Nephron progenitor cell (in vitro differentiated cells): ENCODE results near the gene GRB2.
A peak's percentile ranks its signal among the peaks of the same experiment; 100 is the strongest.

ENCODE experiments used
- DNase-seq: peaks from one replicate; pipeline ENCODE4 v3.0.0; 2021
- H3K27ac Mint-ChIP-seq: 2 replicates; pipeline ENCODE4 v1.8.0; 2021; ENCODE audit warnings: mild to moderate bottlenecking, moderate library complexity, mixed read lengths
- H3K27me3 Mint-ChIP-seq: 2 replicates; pipeline ENCODE4 v1.8.0; 2021; ENCODE audit warnings: mild to moderate bottlenecking, low read depth, mixed read lengths; ENCODE audit not compliant: poor library complexity
- H3K36me3 Mint-ChIP-seq: 2 replicates; pipeline ENCODE4 v1.8.0; 2021; ENCODE audit warnings: low read depth, mixed read lengths
- H3K4me1 Mint-ChIP-seq: 2 replicates; pipeline ENCODE4 v1.8.0; 2021; ENCODE audit warnings: mixed read lengths
- H3K4me3 Mint-ChIP-seq: 2 replicates; pipeline ENCODE4 v1.8.0; 2021; ENCODE audit warnings: mild to moderate bottlenecking, moderate library complexity, mixed read lengths
- H3K9me3 Mint-ChIP-seq: 2 replicates; pipeline ENCODE4 v1.8.0; 2021; ENCODE audit warnings: mild to moderate bottlenecking, moderate library complexity, mixed read lengths
- TF ChIP-seq, protein P1 (sequence below): fragments of 200-600 bp; sonication (generic); IDR thresholded peaks from 2 replicates; pipeline ENCODE4 v1.5.0; 2021; ENCODE audit warnings: antibody characterized with exemption

GRB2 gene

DNA sequence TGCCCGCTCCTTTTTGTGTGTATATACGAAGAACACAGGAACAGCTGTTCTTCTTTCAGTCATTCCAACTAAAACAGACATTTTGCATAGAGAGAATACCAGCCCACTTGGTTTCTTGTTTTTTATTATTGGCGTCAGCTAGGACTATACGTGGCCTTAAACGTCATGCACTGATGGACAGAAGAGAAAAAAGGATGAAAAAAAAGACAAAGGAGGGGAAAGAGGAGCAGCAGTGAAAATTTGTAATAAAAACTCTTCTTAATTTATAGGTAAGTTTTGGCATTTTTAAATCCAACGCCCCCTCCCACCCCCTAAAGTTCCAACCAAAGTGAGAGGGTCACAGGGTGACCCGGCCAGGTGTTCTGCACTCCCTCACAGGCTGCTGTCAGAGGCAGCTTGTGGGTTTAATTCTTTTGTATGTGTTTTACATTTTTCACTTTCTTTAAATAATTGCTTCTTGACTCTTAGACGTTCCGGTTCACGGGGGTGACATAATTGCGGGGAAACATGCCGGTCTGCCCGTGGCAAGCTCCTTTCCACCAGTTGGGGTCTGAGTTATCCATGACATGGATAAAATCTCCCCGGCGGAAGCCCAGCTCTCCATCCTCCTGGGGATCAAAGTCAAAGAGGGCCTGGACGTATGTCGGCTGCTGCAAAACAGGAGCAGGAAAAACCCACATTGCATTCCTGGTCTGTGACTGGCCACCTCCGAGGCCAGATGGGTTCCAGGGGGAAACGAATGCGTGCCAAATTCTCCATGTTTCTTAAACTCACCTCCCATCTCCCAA lies 85.4 kb downstream of the GRB2 start:
- H3K36me3 Mint-ChIP-seq, result peaks cover 38% of the 10 kb centered on the region
- no peak for DNase-seq
- no peaks in the 10 kb centered on the region for H3K9me3 Mint-ChIP-seq
- TF ChIP-seq, protein P1, sequence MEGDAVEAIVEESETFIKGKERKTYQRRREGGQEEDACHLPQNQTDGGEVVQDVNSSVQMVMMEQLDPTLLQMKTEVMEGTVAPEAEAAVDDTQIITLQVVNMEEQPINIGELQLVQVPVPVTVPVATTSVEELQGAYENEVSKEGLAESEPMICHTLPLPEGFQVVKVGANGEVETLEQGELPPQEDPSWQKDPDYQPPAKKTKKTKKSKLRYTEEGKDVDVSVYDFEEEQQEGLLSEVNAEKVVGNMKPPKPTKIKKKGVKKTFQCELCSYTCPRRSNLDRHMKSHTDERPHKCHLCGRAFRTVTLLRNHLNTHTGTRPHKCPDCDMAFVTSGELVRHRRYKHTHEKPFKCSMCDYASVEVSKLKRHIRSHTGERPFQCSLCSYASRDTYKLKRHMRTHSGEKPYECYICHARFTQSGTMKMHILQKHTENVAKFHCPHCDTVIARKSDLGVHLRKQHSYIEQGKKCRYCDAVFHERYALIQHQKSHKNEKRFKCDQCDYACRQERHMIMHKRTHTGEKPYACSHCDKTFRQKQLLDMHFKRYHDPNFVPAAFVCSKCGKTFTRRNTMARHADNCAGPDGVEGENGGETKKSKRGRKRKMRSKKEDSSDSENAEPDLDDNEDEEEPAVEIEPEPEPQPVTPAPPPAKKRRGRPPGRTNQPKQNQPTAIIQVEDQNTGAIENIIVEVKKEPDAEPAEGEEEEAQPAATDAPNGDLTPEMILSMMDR, result no peak
- no peak overlapping the region for H3K4me3 Mint-ChIP-seq
- peak overlapping the region; percentile 79 for H3K27ac Mint-ChIP-seq
- H3K27me3 Mint-ChIP-seq, result no peaks in the 10 kb centered on the region
- H3K4me1 Mint-ChIP-seq, result peaks cover 15% of the 10 kb centered on the region

DNA sequence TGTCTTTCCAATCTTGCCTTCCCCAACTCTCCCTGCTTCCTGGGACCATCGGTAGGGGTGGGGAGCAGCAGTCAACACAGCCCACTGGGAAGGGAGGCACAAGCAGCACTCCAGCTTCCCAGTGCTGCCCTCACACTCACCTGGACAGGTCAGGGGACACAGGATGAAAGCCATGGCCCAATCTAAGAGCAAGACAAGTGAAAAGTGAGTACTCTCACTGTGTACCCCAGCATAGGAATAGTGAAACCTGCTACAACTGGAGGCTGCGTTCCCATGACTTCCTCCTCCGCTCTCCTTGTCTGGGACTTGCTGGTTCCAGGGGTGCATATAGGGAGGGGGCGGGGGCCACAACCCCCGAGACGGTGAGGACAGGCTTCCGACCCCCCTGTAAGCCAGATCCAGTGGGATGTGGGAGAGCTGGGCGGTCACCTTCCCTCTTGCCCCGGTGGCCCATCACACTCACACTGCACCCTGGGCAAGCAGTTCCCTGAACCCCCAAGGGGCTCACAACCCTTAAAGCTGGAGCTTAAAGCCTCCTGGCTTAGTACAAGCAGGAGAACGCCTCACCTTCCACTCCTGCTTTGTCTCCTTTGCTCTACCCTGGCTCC lies 86.8 kb downstream of the GRB2 start:
- Mint-ChIP-seq H3K36me3 (peaks cover 31% of the 10 kb centered on the region), H3K27ac (peak overlapping the region; percentile 74), H3K27me3 (no peaks in the 10 kb centered on the region), H3K4me3 (no peak overlapping the region), H3K9me3 (no peaks in the 10 kb centered on the region), H3K4me1 (peaks cover 15% of the 10 kb centered on the region)
- TF ChIP-seq, protein P1, result no peak
- DNase-seq, result no peak

DNA sequence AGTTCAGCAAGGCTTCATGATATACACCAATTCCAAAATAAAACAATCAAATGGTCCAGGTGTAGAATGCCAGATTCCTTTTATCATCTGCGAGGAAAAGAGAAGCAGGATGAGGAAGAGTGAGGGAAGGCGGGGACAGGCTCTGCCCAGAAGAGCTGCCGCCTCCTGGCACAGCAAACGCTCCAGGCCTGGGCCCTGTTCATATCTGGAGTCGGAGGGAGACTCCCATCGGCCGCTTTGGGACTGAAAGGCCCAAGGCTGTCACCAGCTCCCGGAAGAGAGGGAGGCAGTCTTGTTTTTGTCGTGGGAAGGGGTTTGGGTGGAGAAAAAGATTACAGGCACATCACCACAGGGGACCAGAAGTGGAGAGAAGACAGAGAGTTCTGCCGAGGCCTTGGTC lies 87.3 kb downstream of the GRB2 start:
- DNase-seq, result no peak
- peaks cover 9% of the 10 kb centered on the region for H3K4me1 Mint-ChIP-seq
- no peak overlapping the region for H3K4me3 Mint-ChIP-seq
- peaks cover 29% of the 10 kb centered on the region for H3K36me3 Mint-ChIP-seq
- TF ChIP-seq, protein P1, result no peak
- no peaks in the 10 kb centered on the region for H3K27me3 Mint-ChIP-seq
- peak overlapping the region; percentile 74 for H3K27ac Mint-ChIP-seq
- H3K9me3 Mint-ChIP-seq, result no peaks in the 10 kb centered on the region

DNA sequence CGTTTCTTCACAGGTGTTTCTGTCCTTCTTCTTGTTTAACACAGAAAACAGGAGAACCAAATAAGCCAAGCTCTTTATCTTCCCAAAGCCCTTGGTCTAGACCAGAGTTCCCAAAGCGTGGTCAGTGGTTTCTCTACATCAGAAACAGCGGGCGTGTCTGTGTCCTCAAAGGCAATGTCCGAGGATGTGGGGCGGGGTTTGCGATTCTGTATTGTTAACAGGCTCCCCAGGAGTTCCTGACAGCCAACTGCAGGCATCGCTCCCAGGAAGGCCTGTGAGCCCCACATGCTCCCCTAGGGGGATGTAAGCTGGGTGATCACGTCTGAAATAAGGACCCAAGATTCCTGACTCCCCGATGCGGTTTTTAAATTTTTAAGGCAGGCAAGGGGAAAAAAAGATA lies 87.8 kb downstream of the GRB2 start:
- Mint-ChIP-seq H3K4me3 (no peak overlapping the region), H3K9me3 (no peaks in the 10 kb centered on the region), H3K4me1 (peaks cover 7% of the 10 kb centered on the region), H3K36me3 (peaks cover 26% of the 10 kb centered on the region), H3K27ac (peak overlapping the region; percentile 32), H3K27me3 (no peaks in the 10 kb centered on the region)
- peak; percentile 8 for DNase-seq
- TF ChIP-seq, protein P1, result no peak

DNA sequence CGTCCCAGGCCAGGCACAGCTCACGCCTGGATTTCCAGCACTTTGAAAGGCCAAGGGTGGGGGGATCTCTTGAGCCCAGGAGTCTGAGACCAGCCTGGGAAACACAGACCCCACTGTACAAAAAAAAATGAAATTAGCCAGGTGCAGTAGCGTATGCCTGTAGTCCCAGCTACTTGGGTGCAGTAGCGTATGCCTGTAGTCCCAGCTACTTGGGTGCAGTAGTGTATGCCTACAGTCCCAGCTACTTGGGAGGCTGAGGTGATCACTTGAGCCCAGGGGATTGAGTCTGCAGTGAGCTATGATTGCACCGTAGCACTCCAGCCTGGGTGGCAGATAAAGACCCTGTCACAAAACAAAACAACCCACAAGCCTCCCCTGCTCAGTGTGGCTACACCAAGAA lies 89.2 kb downstream of the GRB2 start:
- TF ChIP-seq, protein P1, result no peak
- Mint-ChIP-seq H3K36me3 (peaks cover 19% of the 10 kb centered on the region), H3K27me3 (no peaks in the 10 kb centered on the region), H3K4me3 (no peak overlapping the region), H3K9me3 (no peaks in the 10 kb centered on the region), H3K27ac (no peak overlapping the region), H3K4me1 (peaks cover 7% of the 10 kb centered on the region)
- no peak for DNase-seq
